ENCODE data around the gene DAAM2. TPM values are rescaled to one million over a fixed set of nuclear protein-coding genes. Genes with fewer than 3 reads are reported as not detected.

The DAAM2 gene
- total RNA-seq, 1 donor from 2014 or later: 0.59 TPM

- Mint-ChIP-seq H3K4me1 (ENCODE audit: low read depth, unreplicated experiment) (no peaks in the 10 kb centered on the region), H3K4me3 (ENCODE audit: unreplicated experiment) (no peak overlapping the region), H3K27ac (ENCODE audit: unreplicated experiment) (no peak overlapping the region), H3K27me3 (ENCODE audit: unreplicated experiment) (peaks cover 3% of the 10 kb centered on the region), H3K36me3 (ENCODE audit: unreplicated experiment) (no peaks in the 10 kb centered on the region), H3K9me3 (ENCODE audit: unreplicated experiment) (no peaks in the 10 kb centered on the region)
- no peak for DNase-seq
- TF ChIP-seq CTCF (IDR thresholded peaks at IDR 0.05; ENCODE audit: partially characterized antibody, unreplicated experiment): no peak
Measured at GRCh38 chr6:39904946-39905639, 112.9 kb downstream of the DAAM2 start.

- DNase-seq: no peak
- Mint-ChIP-seq H3K27me3 (ENCODE audit: unreplicated experiment) (peaks cover 3% of the 10 kb centered on the region), H3K36me3 (ENCODE audit: unreplicated experiment) (no peaks in the 10 kb centered on the region), H3K4me1 (ENCODE audit: low read depth, unreplicated experiment) (no peaks in the 10 kb centered on the region), H3K27ac (ENCODE audit: unreplicated experiment) (no peak overlapping the region), H3K9me3 (ENCODE audit: unreplicated experiment) (no peaks in the 10 kb centered on the region), H3K4me3 (ENCODE audit: unreplicated experiment) (no peak overlapping the region)
- no peak for TF ChIP-seq CTCF (IDR thresholded peaks at IDR 0.05; ENCODE audit: partially characterized antibody, unreplicated experiment)
Measured at GRCh38 chr6:39905640-39905975, 113.4 kb downstream of the DAAM2 start.

DNA sequence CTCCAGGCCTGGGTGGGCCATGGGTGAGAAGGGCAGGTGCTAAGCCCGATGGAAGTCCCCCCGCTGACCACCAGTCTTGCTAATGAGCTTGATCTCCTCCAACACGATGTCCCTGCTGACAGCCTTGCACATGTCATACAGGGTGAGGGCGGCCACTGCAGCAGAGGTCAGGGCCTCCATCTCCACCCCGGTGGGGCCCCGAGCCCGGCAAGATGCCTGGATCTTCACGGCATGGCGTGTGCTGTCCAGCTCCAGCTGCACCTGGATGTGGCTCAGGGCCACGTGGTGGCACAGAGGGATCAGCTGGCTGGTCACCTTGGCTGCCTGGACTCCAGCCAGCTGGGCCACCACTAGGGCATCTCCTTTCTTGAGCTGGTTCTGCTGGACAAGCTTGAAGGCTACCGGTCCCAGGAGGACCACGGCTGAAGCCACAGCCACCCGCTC is 114.2 kb downstream of the DAAM2 start:
- Mint-ChIP-seq H3K27me3 (ENCODE audit: unreplicated experiment) (peaks cover 3% of the 10 kb centered on the region), H3K27ac (ENCODE audit: unreplicated experiment) (no peak overlapping the region), H3K4me3 (ENCODE audit: unreplicated experiment) (no peak overlapping the region), H3K9me3 (ENCODE audit: unreplicated experiment) (no peaks in the 10 kb centered on the region), H3K36me3 (ENCODE audit: unreplicated experiment) (no peaks in the 10 kb centered on the region), H3K4me1 (ENCODE audit: low read depth, unreplicated experiment) (no peaks in the 10 kb centered on the region)
- no peak for TF ChIP-seq CTCF (IDR thresholded peaks at IDR 0.05; ENCODE audit: partially characterized antibody, unreplicated experiment)
- no peak for DNase-seq

DNA sequence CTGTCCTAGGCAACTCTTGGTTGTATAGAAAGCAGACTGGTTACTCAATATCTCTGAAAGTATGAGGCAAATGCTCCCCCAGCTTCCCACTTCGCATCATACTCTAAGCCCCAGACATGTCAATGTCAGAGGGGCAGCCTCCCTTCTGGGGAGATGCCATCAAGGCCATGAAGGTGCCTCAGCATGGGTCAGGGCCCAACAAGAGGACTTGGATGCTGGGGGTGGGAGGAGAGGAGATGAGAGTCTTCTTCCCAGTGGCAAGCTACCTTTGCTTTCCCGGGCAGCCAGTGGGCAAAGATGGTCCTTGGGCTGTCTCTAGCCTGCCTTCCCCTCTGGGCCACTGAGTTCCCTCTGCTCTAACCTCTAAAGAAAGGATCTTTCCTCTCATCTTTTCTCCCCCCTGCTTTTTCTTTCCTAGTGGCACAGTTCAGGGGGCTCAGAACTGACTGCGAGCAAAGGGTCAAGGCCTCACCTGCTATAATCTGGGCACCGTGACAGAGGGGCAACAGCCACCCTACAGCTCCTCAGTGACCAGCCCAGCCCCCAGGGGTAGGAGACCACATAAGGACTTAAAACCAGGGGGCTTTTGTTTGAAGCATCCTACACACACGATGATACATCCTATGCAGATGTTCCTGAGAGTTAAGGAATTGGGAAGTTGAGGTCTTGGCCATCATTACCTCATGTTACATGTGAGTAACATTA is 115.8 kb downstream of the DAAM2 start:
- no peak overlapping the region for H3K27ac Mint-ChIP-seq (ENCODE audit: unreplicated experiment)

More for the DNA sequence above, 115.8 kb downstream of the DAAM2 start:
- H3K27me3 Mint-ChIP-seq (ENCODE audit: unreplicated experiment): no peaks in the 10 kb centered on the region
- H3K36me3 Mint-ChIP-seq (ENCODE audit: unreplicated experiment): no peaks in the 10 kb centered on the region
- H3K9me3 Mint-ChIP-seq (ENCODE audit: unreplicated experiment): no peaks in the 10 kb centered on the region
- no peak for TF ChIP-seq CTCF (IDR thresholded peaks at IDR 0.05; ENCODE audit: partially characterized antibody, unreplicated experiment)
- no peak overlapping the region for H3K4me3 Mint-ChIP-seq (ENCODE audit: unreplicated experiment)
- no peak for DNase-seq
- no peaks in the 10 kb centered on the region for H3K4me1 Mint-ChIP-seq (ENCODE audit: low read depth, unreplicated experiment)

Measured in glutamatergic neuron (in vitro differentiated cells).